H1 (cell line): Measurements from ENCODE around the gene CARD11.

Experiments
- CEBPB ChIP-seq: IDR thresholded peaks from 2 replicates; pipeline ENCODE4 v1.6.1; 2012; ENCODE audit warnings: low read depth, low read length
- CTCF ChIP-seq, 3 experiments: IDR thresholded peaks; 1 replicate in 2 of 3; 2 replicates in 1 of 3; pipeline versions ENCODE4 v1.5.1 to v1.6.1; 2011; ENCODE audit warnings: low read length in 3 of 3, mild to moderate bottlenecking in 3 of 3, inconsistent platforms in 2 of 3, low read depth in 1 of 3, moderate library complexity in 1 of 3; ENCODE audit not compliant: insufficient read depth in 1 of 3; ENCODE audit errors: control extremely low read depth in 1 of 3
- EZH2 ChIP-seq: fragments of 200-600 bp; sonication (generic); IDR thresholded peaks from 2 replicates; pipeline ENCODE4 v1.7.1; 2012; ENCODE audit warnings: low read depth, mild to moderate bottlenecking, moderate library complexity, low read length, inconsistent platforms; ENCODE audit not compliant: severe bottlenecking
- POLR2AphosphoS5 ChIP-seq: IDR thresholded peaks from 2 replicates; pipeline ENCODE4 v1.6.1; 2011; ENCODE audit warnings: low read depth, low read length
- SIRT6 ChIP-seq: IDR thresholded peaks from one replicate; pipeline ENCODE4 v1.7.1; 2012; ENCODE audit warnings: low read length, inconsistent platforms
- SP1 ChIP-seq: IDR thresholded peaks from 2 replicates; pipeline ENCODE4 v1.6.1; 2011; ENCODE audit warnings: low read depth, low read length

DNA sequence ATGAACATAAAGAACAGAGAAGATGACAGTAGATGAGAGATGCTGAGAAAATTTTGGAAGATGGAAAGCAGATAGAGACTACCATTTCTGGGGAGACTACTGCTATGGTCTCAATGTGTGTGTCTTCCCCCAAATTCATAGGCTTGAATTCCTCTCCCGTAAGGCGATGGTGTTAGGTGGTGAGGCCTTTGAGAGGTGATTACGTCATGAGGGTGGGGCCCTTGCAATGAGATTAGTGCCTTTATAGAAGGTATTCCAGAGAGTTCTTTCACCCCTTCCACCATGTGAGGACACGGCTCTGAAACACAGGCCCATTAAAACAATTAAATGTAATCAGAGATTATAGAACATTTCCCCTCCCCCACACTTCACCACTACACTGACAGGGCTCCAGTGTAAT lies 23.9 kb downstream of the CARD11 start:
- no peak for TF ChIP-seq CEBPB
- TF ChIP-seq POLR2AphosphoS5 = no peak
- TF ChIP-seq EZH2 = no peak
- TF ChIP-seq CTCF (IDR thresholded peaks at IDR 0.05; ENCODE audit: control extremely low read depth in 1 of 3, insufficient read depth in 1 of 3, low read depth in 1 of 3, low read length in 3 of 3) = no peak
- no peak for TF ChIP-seq SP1
- TF ChIP-seq SIRT6 = no peak
